Cerebellar nuclear complex (tissue), 1 donor: Measurements from ENCODE around the gene PRTG.

Experiments
- DNase-seq, 2 experiments: peaks; one replicate each; lab custom pipeline; 2025; lab: John Stamatoyannopoulos, UW

PRTG gene

DNA sequence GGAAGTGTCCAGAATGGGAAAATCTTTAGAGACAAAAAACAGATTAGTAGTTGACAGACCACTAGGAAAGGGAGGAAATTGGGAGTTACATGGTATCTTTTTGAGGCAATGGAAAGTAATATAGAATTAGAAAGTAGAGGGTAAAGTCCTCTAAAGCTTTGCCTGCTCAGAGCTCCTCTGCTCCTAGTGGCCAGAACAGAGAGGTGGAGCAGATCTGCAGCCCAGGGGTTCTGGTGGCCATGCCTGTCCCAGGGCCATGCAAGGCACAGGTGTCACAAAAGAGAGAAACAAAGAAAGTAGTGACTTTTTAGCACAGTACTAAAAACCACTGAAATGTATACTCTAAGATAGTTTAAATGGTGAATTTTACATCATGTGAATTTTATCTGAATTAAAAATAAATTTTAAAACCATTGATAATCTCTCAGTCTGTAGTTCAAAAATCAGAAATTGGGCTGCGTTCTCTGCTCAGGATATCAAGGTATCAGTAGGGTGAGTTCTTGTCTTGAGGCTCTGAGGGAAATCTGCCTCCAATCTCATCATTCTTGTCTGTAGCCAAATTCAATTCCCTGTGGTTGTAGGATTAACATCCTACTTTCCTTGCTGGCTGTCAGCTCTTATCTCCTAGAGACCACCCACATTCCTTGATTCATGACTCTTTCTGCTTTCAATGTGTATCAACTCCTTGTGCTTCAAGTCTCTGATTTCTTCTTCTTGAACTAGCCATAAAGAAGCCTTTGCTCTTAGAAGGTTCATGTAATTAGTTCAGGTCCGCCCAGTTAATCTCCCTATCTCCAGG, 178.4 kb downstream of the PRTG start:
- no peak for DNase-seq

DNA sequence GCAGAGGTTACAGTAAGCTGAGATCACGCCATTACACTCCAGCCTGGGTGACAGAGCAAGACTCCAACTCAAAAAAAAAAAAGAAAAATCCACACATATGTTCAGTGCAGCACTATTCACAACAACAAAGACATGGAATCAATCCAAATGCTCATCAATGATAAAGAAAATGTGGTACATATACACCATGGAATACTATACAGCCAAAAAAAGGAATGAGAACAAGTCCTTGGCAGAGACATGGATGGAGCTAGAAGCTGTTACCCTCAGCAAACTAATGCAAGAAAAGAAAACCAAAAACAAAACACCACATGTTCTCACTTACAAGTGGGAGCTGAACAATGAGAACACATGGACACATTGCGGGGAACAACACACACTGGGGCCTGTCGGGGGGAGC, 180.4 kb downstream of the PRTG start:
- no peak for DNase-seq
